Stimulated activated CD4-positive, alpha-beta T cell treated with anti-CD3 and anti-CD28 coated beads, Interleukin-2, amount 100 ng/mL, for 24 hours (primary cell): ENCODE results near the gene OSTF1.

Experiments used
- DNase-seq, 2 donors: peaks; one replicate each; pipeline ENCODE4 v3.0.0-alpha.2; 2020

OSTF1 gene

GRCh38 chr9:75086541-75087288 is 1.6 kb upstream of the OSTF1 start:
- DNase-seq: peak; percentile 12 to 32

GRCh38 chr9:75087289-75087823 is 958 bp upstream of the OSTF1 start:
- DNase-seq: peak; percentile 36 to 47

GRCh38 chr9:75088646-75089372 is 495 bp downstream of the OSTF1 start:
- DNase-seq: peak; percentile 10 to 30

GRCh38 chr9:75089373-75089766 is 1.1 kb downstream of the OSTF1 start:
- no peak for DNase-seq

DNA sequence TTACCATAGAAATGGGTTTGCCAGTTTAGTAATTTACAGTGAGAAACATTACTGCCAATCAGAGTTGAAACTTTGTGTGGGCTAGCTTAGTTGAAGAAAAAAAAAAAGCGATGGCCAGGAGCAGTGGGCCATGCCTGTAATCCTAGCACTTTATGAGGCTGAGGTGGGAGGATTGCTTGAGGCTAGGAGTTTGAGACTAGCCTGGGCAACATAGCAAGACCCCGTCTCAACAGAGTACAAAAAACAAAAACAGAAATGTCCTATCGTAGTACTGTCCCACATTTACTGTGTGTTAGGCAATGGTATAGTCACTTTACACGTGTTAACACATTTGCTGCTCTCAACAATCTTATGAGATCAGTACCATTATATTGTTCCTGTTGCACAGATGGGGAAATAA is 2.3 kb downstream of the OSTF1 start:
- DNase-seq: no peak

GRCh38 chr9:75092766-75093165 is 4.5 kb downstream of the OSTF1 start:
- no peak for DNase-seq

DNA sequence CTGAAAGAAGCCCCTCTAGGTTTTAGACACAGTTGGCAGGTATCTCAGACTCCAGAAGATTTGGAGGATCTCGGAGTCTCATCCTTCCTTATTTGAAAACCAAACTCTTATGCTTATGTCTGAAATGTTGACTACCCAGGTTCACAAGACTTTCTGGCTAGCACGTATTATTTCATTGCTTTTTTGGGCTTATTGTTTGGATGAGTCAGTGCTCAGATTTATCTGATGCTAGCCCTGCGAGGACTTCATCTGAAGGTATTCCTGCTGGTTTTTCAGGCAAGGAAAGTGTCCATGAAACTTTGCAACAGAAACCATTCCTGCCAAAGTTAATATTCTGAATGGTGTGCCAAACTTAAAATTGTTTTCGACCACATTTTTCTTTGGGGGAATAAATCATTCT is 8.5 kb downstream of the OSTF1 start:
- DNase-seq: no peak

DNA sequence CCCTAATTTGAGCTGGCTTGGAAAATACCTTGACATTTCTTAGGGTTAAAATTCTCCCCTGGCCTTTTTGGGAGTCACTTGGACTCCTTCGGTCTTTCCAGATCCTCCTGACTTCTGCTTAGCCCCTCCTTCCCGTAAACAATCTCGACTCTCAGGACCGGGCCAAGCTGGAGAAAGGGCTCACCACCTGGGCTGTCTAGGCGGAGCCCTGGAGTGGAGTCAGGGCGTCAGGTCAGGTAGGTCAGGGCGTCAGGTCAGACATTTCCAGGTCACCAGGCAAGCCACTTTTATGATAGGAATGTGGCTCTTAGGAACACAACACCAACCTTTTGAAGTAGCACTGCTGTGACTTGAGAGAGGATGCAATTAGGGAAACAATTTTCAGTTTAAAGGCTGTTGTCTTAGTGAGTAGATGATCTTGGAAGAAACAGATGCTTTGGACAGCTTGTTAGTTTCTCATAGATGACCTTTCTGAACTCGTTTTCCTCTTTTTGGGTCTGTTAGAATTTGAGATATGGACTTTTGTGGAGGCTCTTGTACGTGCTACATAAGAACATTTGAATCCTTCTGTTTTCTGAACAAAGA is 12.8 kb downstream of the OSTF1 start:
- no peak for DNase-seq

DNA sequence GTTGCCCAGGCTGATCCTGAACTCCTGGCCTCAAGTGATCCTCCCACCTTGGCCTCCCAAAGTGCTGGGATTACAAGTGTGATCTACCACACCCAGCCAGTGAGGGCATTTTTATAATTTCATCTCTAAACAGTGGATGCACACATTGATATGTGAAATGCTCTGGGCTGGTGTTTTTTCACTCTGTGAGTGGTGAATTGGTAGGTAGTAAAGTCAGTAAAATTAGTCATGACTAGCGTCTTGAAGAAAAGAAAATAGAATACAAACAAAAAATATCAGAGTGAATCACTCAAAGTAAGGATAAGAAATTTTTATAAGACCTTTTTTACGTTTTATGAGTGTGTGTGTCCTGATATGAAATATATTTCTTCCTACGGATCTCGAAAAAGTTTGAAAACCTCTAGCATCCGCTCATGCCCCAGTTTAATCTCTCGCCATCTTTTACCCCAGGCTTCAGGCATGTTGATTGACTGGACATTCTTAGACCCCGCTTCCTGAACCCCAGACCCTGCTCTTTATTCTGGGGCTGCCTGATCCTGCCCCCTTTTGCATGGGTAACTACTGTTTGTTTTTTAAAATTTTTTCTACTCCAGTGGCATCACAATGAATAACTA is 14.0 kb downstream of the OSTF1 start:
- DNase-seq: no peak

- no peak for DNase-seq
Observed at GRCh38 chr9:75104607-75105006, 16.3 kb downstream of the OSTF1 start.

DNA sequence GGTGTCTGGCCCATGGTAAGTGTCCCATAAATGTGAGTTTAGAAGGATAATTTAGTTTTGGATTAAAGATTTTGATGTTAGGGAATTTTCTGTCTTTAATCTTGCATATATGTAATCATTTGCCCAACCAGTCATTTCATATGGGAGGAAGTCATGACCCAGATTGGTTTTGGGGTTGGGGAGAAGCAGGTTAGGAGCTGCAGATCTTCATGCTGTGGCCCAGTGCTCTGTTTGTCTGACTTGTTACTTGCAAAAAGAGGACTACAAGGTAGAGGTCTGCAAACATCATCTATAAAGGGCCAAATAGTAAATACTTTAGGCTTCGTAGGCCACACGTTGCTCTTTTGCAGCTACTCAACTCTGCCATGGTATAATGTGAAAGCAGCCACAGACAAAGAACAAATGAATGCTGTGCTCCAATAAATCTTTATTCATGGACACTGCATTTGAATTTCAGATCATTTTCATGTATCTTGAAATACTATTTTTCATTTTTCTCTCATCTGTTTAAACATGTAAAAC is 16.8 kb downstream of the OSTF1 start:
- DNase-seq: no peak

- DNase-seq: no peak
Observed at GRCh38 chr9:75105841-75106240, 17.5 kb downstream of the OSTF1 start.

DNA sequence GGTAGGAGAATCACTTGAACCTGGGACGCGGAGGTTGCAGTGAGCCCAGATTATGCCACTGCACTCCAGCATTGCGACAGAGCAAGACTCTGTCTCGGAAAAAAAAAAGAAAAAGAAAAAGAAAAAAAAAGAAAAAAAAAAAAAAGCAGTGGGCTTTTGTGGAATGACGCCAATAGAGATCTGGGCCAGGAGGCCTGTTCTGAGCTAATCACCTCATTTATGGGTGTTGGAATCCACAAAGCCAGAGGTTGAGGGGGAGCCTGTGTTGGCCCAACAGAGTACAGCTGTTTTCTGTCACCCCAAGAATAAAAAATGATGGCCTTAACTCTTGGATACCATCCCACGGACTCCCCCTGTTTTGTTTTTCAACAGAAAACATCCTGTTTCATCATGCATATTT is 18.5 kb downstream of the OSTF1 start:
- no peak for DNase-seq

GRCh38 chr9:75108571-75108970 is 20.3 kb downstream of the OSTF1 start:
- no peak for DNase-seq

DNA sequence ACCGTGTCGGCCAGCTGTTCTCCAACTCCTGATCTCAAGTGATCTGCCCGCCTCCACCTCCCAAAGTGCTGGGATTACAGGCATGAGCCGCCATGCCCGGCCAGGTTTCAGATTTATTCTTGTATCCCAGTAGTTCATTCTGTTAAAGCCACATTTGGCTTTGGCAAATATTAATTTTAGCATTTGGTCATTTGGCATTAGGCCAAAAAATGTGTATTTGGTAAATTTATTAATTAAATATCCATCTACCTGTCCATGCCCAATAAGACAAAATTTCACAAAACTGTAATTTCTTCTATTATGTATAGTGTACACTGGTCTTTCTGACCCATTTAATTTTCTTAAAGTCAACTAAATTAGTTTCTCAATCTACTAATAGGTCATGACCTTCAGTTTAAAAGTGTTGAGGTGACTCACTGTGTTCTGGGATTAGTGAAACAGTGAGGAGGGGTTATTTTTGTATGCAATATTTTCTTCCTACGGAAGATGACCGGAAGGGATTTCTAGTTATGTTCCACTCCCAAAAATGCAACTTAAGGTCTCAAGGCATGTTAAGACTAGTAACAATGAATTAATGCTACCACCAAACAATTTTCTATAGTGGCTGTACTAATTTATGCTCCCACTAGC is 21.0 kb downstream of the OSTF1 start:
- no peak for DNase-seq

DNA sequence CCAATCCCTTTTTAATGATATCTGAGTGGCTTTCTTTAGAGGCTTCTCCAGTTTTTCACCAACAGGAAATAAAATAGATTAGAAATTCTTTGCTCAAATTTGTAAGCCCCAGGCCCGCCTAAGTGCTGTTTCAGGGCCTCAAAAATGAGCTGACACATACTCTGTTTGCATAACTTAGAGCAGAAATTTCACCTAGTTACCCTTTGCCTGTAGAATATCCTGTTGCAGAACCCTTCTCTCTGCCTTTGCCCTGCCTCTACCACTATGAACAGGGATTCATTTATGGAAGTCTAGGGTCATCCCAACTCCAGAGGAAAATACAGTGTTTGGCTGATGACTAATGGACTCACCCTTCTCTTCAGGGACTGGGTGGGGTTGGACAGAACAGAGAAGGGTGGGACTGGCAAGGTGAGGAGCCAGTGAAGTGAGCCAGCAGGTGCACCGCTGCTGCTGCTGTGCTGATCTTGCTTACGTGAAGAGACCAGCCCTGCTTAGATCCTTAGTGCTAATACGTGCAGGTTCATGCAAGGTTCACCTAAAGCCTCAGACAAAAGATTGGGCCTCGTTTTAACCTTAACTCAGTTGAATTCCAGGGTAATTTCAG is 22.8 kb downstream of the OSTF1 start:
- no peak for DNase-seq

DNA sequence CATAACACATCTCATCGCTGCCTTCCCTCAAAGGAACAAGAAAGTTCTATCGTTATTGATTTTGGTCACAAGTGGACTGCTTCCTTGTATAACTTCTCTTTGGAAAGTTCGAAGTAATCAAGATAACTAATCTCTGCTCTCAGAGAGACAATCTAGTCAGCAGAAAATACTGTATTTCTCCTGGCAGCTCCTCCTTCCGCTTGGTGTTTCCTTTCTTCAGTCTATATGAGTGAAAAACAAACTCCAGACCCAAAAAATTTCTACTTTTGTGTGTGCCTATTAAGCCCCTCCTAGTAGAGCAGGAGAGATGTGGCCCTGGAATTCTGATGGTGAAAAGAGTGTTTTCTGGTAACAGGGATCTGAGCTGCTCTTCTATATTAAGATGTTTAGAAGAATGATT is 24.5 kb downstream of the OSTF1 start:
- no peak for DNase-seq

DNA sequence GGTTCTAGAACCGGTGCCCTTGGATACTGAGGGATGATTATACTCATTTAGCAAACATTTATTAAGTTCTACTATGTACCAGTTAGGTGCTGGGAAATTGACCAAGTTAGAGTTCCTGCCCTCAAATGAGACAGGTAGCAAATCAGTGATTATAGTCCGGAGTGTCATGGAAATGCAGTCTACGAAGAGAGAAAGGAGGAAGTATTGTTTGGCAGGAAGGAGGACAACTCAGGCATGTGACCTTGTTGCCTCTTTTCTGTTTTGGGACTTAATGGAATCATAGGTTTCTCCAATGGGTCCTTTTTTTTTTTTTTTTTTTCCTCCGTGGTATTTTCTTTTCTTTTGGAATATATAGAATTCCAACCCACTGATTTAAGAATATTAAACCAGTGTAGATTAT is 28.0 kb downstream of the OSTF1 start:
- DNase-seq: no peak

GRCh38 chr9:75117564-75117963 is 29.2 kb downstream of the OSTF1 start:
- DNase-seq: no peak

DNA sequence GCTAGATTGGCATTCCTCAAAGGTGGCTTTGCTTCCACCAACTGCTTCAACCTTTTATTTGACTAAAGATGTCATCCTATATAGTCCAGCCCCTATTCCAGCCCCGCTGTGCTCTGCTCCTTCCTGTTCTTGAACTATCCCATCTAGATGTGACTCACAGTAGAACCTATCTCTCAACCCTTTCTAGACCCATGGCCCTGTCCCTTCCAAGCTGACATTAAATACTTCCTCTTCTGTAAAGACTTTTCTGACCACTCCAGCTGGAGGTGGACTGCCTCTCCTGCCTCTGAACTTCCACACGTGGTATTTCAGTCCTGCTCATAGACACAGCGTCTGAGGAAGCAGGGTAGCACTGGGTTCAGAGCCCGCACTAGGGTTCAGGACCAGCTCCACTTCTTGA is 32.4 kb downstream of the OSTF1 start:
- DNase-seq: no peak

DNA sequence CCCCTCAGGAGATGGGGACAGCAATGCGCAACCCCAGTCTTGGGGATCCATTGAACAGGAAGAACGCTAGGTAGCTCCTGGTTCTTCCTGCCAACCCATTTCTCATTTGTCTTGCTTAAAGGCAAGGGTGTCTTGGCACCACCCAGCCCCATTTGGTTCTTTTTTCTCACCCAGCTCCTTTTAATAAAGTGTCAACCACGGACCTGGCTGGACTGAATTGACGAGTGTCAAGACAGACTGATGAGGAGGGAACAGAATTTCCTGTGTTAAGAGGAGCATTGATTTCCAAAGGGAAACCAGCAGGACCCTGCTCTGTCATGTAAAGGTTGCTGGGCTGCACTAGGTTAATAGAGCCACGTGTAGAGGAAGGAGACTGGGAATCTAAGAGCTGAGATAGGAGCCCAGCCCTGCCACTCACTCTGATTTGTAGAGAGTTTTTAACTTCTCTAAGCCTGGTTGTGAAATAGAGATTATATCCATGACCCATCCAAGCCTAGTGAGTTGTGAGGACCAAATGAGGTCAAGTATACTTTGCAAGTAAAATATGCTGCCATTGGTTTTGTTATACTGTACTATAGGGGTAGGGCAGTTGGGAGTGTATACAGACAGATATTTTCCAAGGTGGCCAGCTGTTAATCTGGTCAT is 33.7 kb downstream of the OSTF1 start:
- no peak for DNase-seq

- DNase-seq: no peak
Observed at GRCh38 chr9:75123696-75124095, 35.4 kb downstream of the OSTF1 start.
